ENCODE results near the gene PPP1R14C.

Gene PPP1R14C

DNA sequence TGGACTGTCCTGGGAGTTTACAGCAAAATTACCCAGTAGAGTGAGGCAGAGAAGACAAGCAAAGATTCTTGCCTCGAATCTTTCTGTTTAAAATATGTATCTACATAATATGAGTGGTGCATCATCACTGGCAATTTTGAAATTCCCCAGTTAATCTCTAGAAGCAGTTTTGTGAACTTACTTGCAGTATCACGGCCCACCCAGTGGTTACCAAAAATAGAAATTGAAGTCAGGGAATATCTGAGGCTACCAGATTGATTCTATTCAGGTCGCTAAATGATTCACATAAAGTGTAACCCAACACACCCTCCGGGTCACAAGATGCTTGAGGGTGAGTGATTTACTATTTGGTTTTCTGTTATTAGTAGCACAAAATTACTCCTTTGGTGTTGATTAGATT lies 111.9 kb downstream of the PPP1R14C start:
- H3K9me3 ChIP-seq (ENCODE audit: control insufficient read depth, low read length), result no peaks in the 10 kb centered on the region
- no peaks in the 10 kb centered on the region for H3K27me3 ChIP-seq (replicated peaks; ENCODE audit: control insufficient read depth, insufficient read depth, low read length, poor library complexity, severe bottlenecking)
- no peaks in the 10 kb centered on the region for H3K36me3 ChIP-seq (ENCODE audit: control insufficient read depth, insufficient read depth, low read length)
- DNase-seq, result no peak
- no peaks in the 10 kb centered on the region for H3K4me1 ChIP-seq (ENCODE audit: control insufficient read depth, insufficient read depth, low read length, poor library complexity, severe bottlenecking)
- H3K27ac ChIP-seq (ENCODE audit: insufficient read depth, low read length, poor library complexity, severe bottlenecking), result no peak overlapping the region
- no peak overlapping the region for H3K4me3 ChIP-seq (ENCODE audit: insufficient read depth, low read depth, low read length, poor library complexity, severe bottlenecking)

DNA sequence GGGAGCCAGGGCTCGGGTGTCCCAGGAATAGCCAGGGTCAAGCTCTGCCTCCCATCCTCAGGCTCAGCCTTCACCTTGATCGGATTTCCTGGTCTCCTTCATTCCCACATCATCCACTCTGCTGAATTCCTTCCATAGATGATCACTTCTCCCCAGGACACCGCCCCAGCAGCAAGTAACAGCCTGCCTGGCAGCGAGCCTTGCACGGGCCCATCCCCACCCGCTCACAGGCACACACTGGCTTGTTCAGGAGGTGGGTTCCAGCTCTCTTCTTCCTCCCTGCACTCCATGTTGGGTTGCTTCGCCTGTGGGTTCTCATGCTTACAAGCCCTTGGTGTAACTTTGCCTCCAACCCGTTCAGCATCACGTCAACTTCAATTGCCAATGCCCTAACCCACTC lies 113.0 kb downstream of the PPP1R14C start:
- Histone ChIP-seq H3K36me3 (ENCODE audit: control insufficient read depth, insufficient read depth, low read length) (no peaks in the 10 kb centered on the region), H3K9me3 (ENCODE audit: control insufficient read depth, low read length) (no peaks in the 10 kb centered on the region), H3K4me1 (ENCODE audit: control insufficient read depth, insufficient read depth, low read length, poor library complexity, severe bottlenecking) (no peaks in the 10 kb centered on the region), H3K4me3 (ENCODE audit: insufficient read depth, low read depth, low read length, poor library complexity, severe bottlenecking) (no peak overlapping the region), H3K27me3 (replicated peaks; ENCODE audit: control insufficient read depth, insufficient read depth, low read length, poor library complexity, severe bottlenecking) (no peaks in the 10 kb centered on the region), H3K27ac (ENCODE audit: insufficient read depth, low read length, poor library complexity, severe bottlenecking) (no peak overlapping the region)
- no peak for DNase-seq

DNA sequence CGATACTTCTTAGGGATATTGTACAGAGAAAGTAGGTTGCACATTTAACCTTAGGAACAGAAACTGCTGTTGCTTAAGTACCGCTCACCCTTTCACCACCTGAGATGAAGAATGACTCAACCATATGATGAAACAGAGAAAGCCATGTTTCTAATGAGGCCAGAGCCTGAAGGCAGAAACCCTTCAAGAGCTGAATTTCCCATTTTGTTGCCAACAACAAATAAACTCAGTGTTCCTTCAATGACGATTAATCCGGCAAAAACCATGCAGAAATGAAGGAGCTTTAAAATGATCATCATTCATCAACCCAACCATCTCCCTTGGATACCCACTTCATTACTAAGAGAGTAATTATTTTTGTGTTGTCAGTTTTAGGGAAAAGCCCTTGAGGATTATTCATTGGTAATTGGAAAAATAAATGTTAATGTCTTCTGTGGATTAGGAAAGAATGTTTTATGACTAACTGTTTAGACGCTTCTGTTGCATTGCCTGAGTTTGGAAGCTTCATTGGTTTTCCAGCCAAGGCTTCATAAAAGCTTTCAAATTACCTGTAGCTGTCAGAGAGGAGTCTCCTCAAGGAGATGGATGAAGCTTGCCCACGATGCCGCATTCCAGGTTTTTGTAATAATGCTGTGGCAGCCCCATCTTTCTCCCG lies 113.9 kb downstream of the PPP1R14C start:
- Histone ChIP-seq H3K4me1 (ENCODE audit: control insufficient read depth, insufficient read depth, low read length, poor library complexity, severe bottlenecking) (no peaks in the 10 kb centered on the region), H3K36me3 (ENCODE audit: control insufficient read depth, insufficient read depth, low read length) (no peaks in the 10 kb centered on the region), H3K27ac (ENCODE audit: insufficient read depth, low read length, poor library complexity, severe bottlenecking) (no peak overlapping the region), H3K27me3 (replicated peaks; ENCODE audit: control insufficient read depth, insufficient read depth, low read length, poor library complexity, severe bottlenecking) (no peaks in the 10 kb centered on the region), H3K9me3 (ENCODE audit: control insufficient read depth, low read length) (no peaks in the 10 kb centered on the region), H3K4me3 (ENCODE audit: insufficient read depth, low read depth, low read length, poor library complexity, severe bottlenecking) (no peak overlapping the region)
- DNase-seq, result no peak

DNA sequence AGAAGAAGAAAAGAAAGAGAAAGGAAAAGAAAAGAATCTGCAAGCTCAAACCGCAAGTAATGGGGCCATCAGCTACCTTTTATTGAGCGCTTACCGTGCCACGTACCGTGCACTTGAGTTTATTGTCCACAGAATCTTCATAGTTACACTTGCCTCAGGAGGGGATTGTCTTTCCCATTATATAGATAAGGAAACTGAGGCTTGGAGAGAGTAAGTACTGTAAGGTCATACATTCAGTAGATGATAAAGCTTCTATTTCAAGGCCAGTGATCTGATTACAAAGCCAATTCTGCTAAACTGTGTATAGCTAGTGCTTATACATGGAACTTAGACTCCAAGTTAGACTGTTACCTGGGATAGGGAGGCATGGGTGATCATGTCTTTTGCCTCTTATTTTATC lies 115.5 kb downstream of the PPP1R14C start:
- no peak overlapping the region for H3K27ac ChIP-seq (ENCODE audit: insufficient read depth, low read length, poor library complexity, severe bottlenecking)
- no peaks in the 10 kb centered on the region for H3K9me3 ChIP-seq (ENCODE audit: control insufficient read depth, low read length)

DNA sequence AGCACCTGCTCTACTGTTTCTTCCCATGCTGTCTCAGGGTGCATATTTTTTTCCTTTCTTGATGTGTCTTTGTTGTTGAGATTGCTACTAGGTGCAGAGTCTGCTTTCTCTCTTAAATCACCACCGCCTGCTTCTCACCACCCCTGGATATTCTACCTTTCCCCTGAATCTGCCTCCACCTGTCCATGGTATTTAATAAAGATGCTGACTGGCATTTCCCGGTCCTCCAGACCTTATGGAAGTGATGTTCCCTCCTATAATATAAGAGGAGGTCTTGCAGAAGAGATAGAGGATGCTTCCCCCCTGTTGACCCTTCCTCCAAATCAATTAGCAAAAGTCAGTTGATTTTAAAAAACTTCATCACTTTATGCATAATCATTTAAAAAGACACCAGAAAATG lies 118.1 kb downstream of the PPP1R14C start:
- H3K36me3 ChIP-seq (ENCODE audit: control insufficient read depth, insufficient read depth, low read length), result no peaks in the 10 kb centered on the region
- no peaks in the 10 kb centered on the region for H3K27me3 ChIP-seq (replicated peaks; ENCODE audit: control insufficient read depth, insufficient read depth, low read length, poor library complexity, severe bottlenecking)
- DNase-seq, result no peak
- H3K4me3 ChIP-seq (ENCODE audit: insufficient read depth, low read depth, low read length, poor library complexity, severe bottlenecking), result no peak overlapping the region
- H3K4me1 ChIP-seq (ENCODE audit: control insufficient read depth, insufficient read depth, low read length, poor library complexity, severe bottlenecking), result no peaks in the 10 kb centered on the region
- no peak overlapping the region for H3K27ac ChIP-seq (ENCODE audit: insufficient read depth, low read length, poor library complexity, severe bottlenecking)
- H3K9me3 ChIP-seq (ENCODE audit: control insufficient read depth, low read length), result peaks cover 4% of the 10 kb centered on the region

More for the DNA sequence above, 115.5 kb downstream of the PPP1R14C start:
- DNase-seq, result no peak
- Histone ChIP-seq H3K4me3 (ENCODE audit: insufficient read depth, low read depth, low read length, poor library complexity, severe bottlenecking) (no peak overlapping the region), H3K27me3 (replicated peaks; ENCODE audit: control insufficient read depth, insufficient read depth, low read length, poor library complexity, severe bottlenecking) (no peaks in the 10 kb centered on the region), H3K4me1 (ENCODE audit: control insufficient read depth, insufficient read depth, low read length, poor library complexity, severe bottlenecking) (no peaks in the 10 kb centered on the region), H3K36me3 (ENCODE audit: control insufficient read depth, insufficient read depth, low read length) (no peaks in the 10 kb centered on the region)

DNA sequence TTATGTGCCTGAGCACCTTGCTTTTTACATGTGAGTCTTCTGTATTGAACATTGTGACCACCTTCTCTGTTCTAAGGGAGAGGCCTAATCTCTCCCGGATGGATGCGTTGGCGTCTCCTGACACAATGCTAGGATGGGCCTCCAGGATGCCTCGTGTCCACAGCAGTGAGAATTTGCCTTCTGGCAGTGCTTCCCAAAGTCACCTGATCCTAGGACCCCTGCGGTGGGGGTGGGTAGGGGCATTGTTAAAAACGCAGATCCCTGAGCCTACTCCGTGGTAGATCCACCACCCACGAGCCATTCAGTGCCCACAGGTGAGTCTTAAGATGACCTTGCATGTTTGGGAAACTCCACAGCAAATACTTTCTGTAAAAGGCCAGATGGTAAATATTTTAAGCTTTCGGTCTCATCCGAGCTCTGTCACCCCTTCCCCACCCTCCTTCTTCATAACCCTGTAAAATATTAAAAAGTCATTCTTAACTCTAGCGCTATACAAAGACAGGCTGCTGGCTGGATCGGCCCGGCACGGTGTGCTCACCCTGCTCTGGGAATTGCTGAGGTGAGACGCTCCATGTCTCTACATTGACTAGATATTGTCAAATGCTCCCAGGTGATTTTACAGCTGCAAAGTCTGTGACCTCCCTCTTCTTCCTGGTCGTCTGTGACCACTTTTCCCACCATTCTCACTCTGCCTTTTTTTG lies 119.3 kb downstream of the PPP1R14C start:
- H3K27me3 ChIP-seq (replicated peaks; ENCODE audit: control insufficient read depth, insufficient read depth, low read length, poor library complexity, severe bottlenecking), result no peaks in the 10 kb centered on the region
- no peak overlapping the region for H3K27ac ChIP-seq (ENCODE audit: insufficient read depth, low read length, poor library complexity, severe bottlenecking)
- H3K4me1 ChIP-seq (ENCODE audit: control insufficient read depth, insufficient read depth, low read length, poor library complexity, severe bottlenecking), result no peaks in the 10 kb centered on the region
- peaks cover 4% of the 10 kb centered on the region for H3K9me3 ChIP-seq (ENCODE audit: control insufficient read depth, low read length)
- H3K36me3 ChIP-seq (ENCODE audit: control insufficient read depth, insufficient read depth, low read length), result no peaks in the 10 kb centered on the region
- DNase-seq, result no peak
- H3K4me3 ChIP-seq (ENCODE audit: insufficient read depth, low read depth, low read length, poor library complexity, severe bottlenecking), result no peak overlapping the region

DNA sequence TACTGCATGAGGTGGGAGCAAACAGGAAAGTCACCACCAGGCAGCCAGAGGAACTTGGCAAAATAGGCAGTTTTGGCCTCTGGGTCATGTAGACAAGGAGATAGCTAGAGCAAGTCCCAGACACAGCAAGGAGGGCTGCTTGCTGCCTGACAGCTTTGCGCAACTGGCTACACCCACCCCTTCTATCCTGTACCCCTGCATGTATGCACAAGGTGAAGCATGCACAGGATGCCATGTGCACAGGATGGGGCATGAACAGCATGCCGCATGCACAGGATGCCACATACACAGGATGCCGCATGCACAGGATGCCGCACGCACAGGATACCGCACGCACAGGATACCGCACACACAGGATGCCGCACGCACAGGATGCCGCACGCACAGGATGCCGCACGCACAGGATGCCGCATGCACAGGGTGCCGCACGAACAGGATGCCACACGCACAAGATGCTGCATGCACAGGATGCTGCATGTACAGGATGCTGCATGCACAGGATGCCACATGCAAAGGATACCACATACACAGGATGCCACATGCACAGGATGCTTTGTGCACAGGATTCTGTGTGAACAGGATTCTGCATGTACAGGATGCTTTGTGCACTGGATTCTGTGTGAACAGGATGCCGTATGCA lies 121.0 kb downstream of the PPP1R14C start:
- Histone ChIP-seq H3K36me3 (ENCODE audit: control insufficient read depth, insufficient read depth, low read length) (no peaks in the 10 kb centered on the region), H3K27ac (ENCODE audit: insufficient read depth, low read length, poor library complexity, severe bottlenecking) (peak overlapping the region; percentile 26), H3K9me3 (ENCODE audit: control insufficient read depth, low read length) (peaks cover 4% of the 10 kb centered on the region), H3K4me1 (ENCODE audit: control insufficient read depth, insufficient read depth, low read length, poor library complexity, severe bottlenecking) (no peaks in the 10 kb centered on the region), H3K4me3 (ENCODE audit: insufficient read depth, low read depth, low read length, poor library complexity, severe bottlenecking) (no peak overlapping the region), H3K27me3 (replicated peaks; ENCODE audit: control insufficient read depth, insufficient read depth, low read length, poor library complexity, severe bottlenecking) (no peaks in the 10 kb centered on the region)
- DNase-seq, result no peak

DNA sequence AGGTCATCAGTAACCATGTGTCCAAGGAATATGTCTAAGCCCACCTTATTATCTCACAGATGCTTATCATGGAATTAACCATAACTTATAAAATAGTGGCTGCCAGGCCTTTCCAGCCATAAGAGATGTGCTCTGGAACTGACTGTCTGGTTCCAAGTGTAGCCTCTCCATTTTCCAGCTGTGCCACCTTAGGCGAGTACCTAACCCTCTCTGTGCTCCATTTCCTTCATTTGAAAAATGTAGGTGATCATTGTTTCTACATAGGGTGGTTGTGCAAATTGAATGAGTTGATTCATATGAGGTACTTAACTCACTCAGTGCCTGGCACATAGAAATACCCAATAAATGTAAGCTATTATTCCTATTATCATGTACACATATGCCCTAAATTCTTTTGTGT lies 123.5 kb downstream of the PPP1R14C start:
- peaks cover 4% of the 10 kb centered on the region for H3K9me3 ChIP-seq (ENCODE audit: control insufficient read depth, low read length)
- no peaks in the 10 kb centered on the region for H3K4me1 ChIP-seq (ENCODE audit: control insufficient read depth, insufficient read depth, low read length, poor library complexity, severe bottlenecking)
- DNase-seq, result no peak
- H3K27ac ChIP-seq (ENCODE audit: insufficient read depth, low read length, poor library complexity, severe bottlenecking), result no peak overlapping the region
- no peaks in the 10 kb centered on the region for H3K36me3 ChIP-seq (ENCODE audit: control insufficient read depth, insufficient read depth, low read length)
- H3K27me3 ChIP-seq (replicated peaks; ENCODE audit: control insufficient read depth, insufficient read depth, low read length, poor library complexity, severe bottlenecking), result no peaks in the 10 kb centered on the region
- no peak overlapping the region for H3K4me3 ChIP-seq (ENCODE audit: insufficient read depth, low read depth, low read length, poor library complexity, severe bottlenecking)

DNA sequence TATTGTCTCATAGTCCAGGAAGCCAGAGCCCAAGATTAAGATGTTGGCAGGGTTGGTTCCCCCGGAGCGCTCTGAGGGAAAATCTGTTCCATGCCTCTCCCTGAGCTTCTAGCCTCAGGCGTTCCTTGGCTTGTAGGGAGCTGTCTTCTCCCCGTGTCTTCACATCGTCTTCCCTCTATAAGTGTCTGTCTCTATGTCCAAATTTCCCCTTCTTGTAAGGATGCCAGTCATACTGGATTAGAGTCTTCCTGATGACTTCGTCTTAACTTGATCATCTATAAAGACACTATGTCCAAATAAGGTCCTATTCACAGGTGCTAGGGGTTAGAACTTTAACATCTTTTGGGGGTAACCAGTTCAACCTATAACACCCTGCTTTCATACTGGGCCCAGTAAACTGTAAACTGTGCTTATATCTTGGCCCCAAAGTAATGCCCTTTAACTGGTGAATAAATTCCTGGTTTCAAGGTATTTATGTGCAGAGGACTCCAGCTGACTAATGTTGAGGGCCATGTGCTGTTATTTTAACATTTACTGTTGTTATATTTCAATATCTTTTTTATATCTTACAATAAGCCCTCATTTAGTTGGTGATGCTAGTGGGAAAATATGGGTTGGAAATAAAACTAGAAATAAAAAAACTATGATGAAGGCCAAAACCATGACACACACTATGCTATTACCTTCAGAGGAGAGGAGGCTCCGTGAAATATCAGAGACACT lies 124.3 kb downstream of the PPP1R14C start:
- DNase-seq, result no peak
- Histone ChIP-seq H3K27me3 (replicated peaks; ENCODE audit: control insufficient read depth, insufficient read depth, low read length, poor library complexity, severe bottlenecking) (no peaks in the 10 kb centered on the region), H3K9me3 (ENCODE audit: control insufficient read depth, low read length) (peaks cover 4% of the 10 kb centered on the region), H3K4me1 (ENCODE audit: control insufficient read depth, insufficient read depth, low read length, poor library complexity, severe bottlenecking) (no peaks in the 10 kb centered on the region), H3K4me3 (ENCODE audit: insufficient read depth, low read depth, low read length, poor library complexity, severe bottlenecking) (no peak overlapping the region), H3K27ac (ENCODE audit: insufficient read depth, low read length, poor library complexity, severe bottlenecking) (no peak overlapping the region), H3K36me3 (ENCODE audit: control insufficient read depth, insufficient read depth, low read length) (no peaks in the 10 kb centered on the region)

All from effector memory CD4-positive, alpha-beta T cell (primary cell).